Endodermal cell (in vitro differentiated cells): ENCODE data around the gene ZNF385A. TPM values are rescaled to one million over a fixed set of nuclear protein-coding genes. Genes with fewer than 3 reads are reported as not detected.

Experiments
- DNase-seq: peaks from one replicate; pipeline ENCODE4 v3.0.0-alpha.2; 2017
- H3K27ac ChIP-seq: 2 replicates; pipeline ENCODE4 v1.5.1; 2013; ENCODE audit warnings: mild to moderate bottlenecking, low read depth, low read length, moderate library complexity
- H3K27me3 ChIP-seq: 2 replicates; pipeline ENCODE4 v1.6.1; 2013; ENCODE audit warnings: mild to moderate bottlenecking, low read length, moderate library complexity; ENCODE audit not compliant: insufficient read depth, control insufficient read depth, poor library complexity, severe bottlenecking
- H3K36me3 ChIP-seq: 2 replicates; pipeline ENCODE4 v1.7.0; 2013; ENCODE audit warnings: mild to moderate bottlenecking, low read length, moderate library complexity; ENCODE audit not compliant: control insufficient read depth, insufficient read depth
- H3K4me1 ChIP-seq: one replicate; pipeline ENCODE4 v1.7.0; 2013; ENCODE audit warnings: low read length; ENCODE audit not compliant: control insufficient read depth, insufficient read depth
- H3K4me3 ChIP-seq: 2 replicates; pipeline ENCODE4 v1.5.1; 2013; ENCODE audit warnings: mild to moderate bottlenecking, low read length, moderate library complexity
- H3K9ac ChIP-seq: 2 replicates; pipeline ENCODE4 v1.6.1; 2013; ENCODE audit warnings: mild to moderate bottlenecking, low read length, moderate library complexity; ENCODE audit not compliant: poor library complexity, severe bottlenecking; ENCODE audit errors: extremely low read depth
- H3K9me3 ChIP-seq: 2 replicates; pipeline ENCODE4 v1.6.1; 2013; ENCODE audit warnings: mild to moderate bottlenecking, low read length, moderate library complexity; ENCODE audit not compliant: control insufficient read depth
- H3K27ac Mint-ChIP-seq: 2 replicates; pipeline ENCODE4 v1.8.0; 2020; ENCODE audit warnings: mixed read lengths
- H3K27me3 Mint-ChIP-seq: 2 replicates; pipeline ENCODE4 v1.8.0; 2021; ENCODE audit warnings: mild to moderate bottlenecking, mixed read lengths; ENCODE audit not compliant: insufficient read depth
- H3K36me3 Mint-ChIP-seq: 2 replicates; pipeline ENCODE4 v1.8.0; 2020; ENCODE audit warnings: low read depth, mixed read lengths
- H3K4me1 Mint-ChIP-seq: 2 replicates; pipeline ENCODE4 v1.8.0; 2020; ENCODE audit warnings: mixed read lengths
- H3K4me3 Mint-ChIP-seq: 2 replicates; pipeline ENCODE4 v1.8.0; 2020; ENCODE audit warnings: mild to moderate bottlenecking, moderate library complexity, mixed read lengths
- H3K9me3 Mint-ChIP-seq: 2 replicates; pipeline ENCODE4 v1.8.0; 2020; ENCODE audit warnings: mild to moderate bottlenecking, mixed read lengths
- WGBS, 2 experiments: methylation state at CpG; one replicate each; pipeline versions ENCODE4 v1.1.5 to v1.1.7; 2013; ENCODE audit warnings: missing lambda C conversion rate in 2 of 2, mixed read lengths in 1 of 2; ENCODE audit not compliant: insufficient coverage in 1 of 2, insufficient read length in 1 of 2; 5-methylcytosine and 5-hydroxymethylcytosine counted together
- total RNA-seq, 2 donors: library from RNA; stranded (reverse); fragmentation: NEBNext Ultra II Directional in 1 of 2; extraction: Animal tissue kit (Norgen Biotek cat#: 25700) in 1 of 2; gene quantifications; 2 replicates in 1 of 2; 3 replicates in 1 of 2; pipeline ENCODE4 v1.2.1, GENCODE V29; 2021
- TF ChIP-seq, protein P1 (sequence below): fragments of 200-600 bp; sonication (generic); conservative IDR thresholded peaks from 2 replicates; pipeline ENCODE4 v1.5.0; 2021; ENCODE audit warnings: antibody characterized with exemption, mild to moderate bottlenecking

Gene ZNF385A
- total RNA-seq, 2 donors from 2014 or later, result 10.5 to 16.3 TPM

DNA sequence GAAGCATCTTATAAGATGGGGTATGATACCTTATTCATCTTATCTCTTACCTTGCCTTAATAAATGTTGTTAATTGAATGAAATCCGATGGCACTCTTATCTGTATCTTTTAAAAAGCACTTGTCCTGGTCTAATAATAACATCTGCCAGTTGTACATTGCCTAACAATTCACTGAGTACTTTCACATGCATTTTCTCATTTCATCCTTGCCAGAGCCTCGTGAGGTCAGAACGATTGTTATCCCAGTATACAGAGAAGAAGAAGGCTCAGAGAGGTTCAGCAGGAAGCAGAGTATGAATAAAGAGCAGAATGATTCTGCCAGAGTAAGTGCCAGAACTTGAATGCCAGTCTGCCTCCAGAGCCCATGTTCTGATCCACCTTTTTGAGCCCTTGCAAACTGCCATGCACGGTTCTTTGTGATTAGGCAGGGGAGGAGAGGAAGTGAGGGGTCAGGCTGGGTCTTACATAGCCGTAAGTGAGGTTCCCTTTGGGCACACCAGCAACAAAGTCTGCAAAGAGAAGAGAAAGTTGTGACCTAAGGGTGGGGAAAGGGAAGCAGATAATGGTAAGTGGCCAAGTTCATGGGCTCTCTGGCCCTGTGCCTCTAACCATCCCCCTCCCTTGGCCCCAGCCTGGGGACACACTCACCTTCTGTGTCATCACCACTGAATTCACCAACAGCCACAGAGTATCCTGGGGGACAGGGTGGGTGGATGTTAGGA, 22.8 kb upstream of the ZNF385A start:
- TF ChIP-seq, protein P1, sequence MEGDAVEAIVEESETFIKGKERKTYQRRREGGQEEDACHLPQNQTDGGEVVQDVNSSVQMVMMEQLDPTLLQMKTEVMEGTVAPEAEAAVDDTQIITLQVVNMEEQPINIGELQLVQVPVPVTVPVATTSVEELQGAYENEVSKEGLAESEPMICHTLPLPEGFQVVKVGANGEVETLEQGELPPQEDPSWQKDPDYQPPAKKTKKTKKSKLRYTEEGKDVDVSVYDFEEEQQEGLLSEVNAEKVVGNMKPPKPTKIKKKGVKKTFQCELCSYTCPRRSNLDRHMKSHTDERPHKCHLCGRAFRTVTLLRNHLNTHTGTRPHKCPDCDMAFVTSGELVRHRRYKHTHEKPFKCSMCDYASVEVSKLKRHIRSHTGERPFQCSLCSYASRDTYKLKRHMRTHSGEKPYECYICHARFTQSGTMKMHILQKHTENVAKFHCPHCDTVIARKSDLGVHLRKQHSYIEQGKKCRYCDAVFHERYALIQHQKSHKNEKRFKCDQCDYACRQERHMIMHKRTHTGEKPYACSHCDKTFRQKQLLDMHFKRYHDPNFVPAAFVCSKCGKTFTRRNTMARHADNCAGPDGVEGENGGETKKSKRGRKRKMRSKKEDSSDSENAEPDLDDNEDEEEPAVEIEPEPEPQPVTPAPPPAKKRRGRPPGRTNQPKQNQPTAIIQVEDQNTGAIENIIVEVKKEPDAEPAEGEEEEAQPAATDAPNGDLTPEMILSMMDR, result no peak
- H3K36me3 ChIP-seq, result peaks cover 91% of the 10 kb centered on the region
- H3K4me1 ChIP-seq, result peaks cover 3% of the 10 kb centered on the region
- H3K27ac ChIP-seq, result no peak overlapping the region
- WGBS, 2 experiments, result 89 to 97% methylated on average over 3 to 5 of the region's 5 CpGs
- H3K9me3 ChIP-seq, result no peaks in the 10 kb centered on the region
- no peak overlapping the region for H3K9ac ChIP-seq
- H3K36me3 Mint-ChIP-seq, result peaks cover 81% of the 10 kb centered on the region
- no peak overlapping the region for H3K4me3 Mint-ChIP-seq
- H3K27me3 ChIP-seq, result no peaks in the 10 kb centered on the region
- DNase-seq, result no peak
- no peaks in the 10 kb centered on the region for H3K9me3 Mint-ChIP-seq
- H3K27me3 Mint-ChIP-seq, result no peaks in the 10 kb centered on the region
- H3K4me3 ChIP-seq, result no peak overlapping the region
- peaks cover 6% of the 10 kb centered on the region for H3K4me1 Mint-ChIP-seq
- H3K27ac Mint-ChIP-seq, result no peak overlapping the region

DNA sequence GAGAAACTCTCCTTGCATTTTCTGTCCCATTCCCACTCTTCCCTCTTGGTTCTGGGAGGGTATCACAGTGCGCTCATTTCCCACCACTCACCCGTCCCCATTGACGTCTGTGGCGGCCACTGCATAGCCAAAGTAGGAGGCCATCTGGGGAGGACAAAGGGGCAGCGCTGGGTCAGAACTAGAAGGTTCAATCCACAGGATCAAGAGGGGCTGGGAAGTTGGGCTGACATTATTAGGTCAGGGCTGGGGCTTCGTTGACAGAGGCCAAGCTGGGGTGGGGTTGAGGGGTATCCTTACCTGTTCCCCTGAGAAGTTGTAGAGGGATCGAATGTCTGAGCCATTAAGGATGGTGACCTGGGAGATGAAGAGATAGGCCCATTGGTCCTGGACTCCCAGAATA, 21.0 kb upstream of the ZNF385A start:
- Histone ChIP-seq H3K36me3 (peaks cover 92% of the 10 kb centered on the region), H3K9ac (no peak overlapping the region), H3K27ac (no peak overlapping the region), H3K4me1 (peaks cover 3% of the 10 kb centered on the region), H3K27me3 (no peaks in the 10 kb centered on the region), H3K4me3 (no peak overlapping the region), H3K9me3 (no peaks in the 10 kb centered on the region)
- H3K36me3 Mint-ChIP-seq, result peaks cover 88% of the 10 kb centered on the region
- TF ChIP-seq, protein P1, result no peak
- H3K27me3 Mint-ChIP-seq, result no peaks in the 10 kb centered on the region
- H3K4me3 Mint-ChIP-seq, result no peak overlapping the region
- no peak overlapping the region for H3K27ac Mint-ChIP-seq
- DNase-seq, result no peak
- WGBS, 2 experiments, result 94% methylated on average over 7 of the region's 7 CpGs; no CpG with 5 or more reads in 1 of the 2 experiments
- H3K9me3 Mint-ChIP-seq, result no peaks in the 10 kb centered on the region
- H3K4me1 Mint-ChIP-seq, result peaks cover 6% of the 10 kb centered on the region

DNA sequence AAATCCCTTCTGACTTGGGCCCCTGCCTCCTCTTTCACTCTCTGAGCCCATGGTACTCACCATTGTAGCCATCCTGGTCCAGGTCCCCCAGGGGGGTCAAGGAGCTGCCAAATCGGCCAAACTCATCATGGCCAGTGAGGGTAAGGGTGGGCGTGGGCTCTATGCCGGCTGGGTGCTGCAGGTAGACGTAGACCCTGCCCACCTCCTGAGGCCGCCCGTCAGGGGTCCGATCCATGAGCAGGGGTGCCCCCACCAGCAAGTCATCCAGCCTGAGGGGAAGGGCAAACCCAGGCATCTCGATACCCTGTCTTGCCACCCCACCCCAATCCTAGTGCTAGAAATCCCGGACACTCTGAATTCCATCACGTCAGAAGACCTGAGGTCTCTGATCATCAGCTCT, 20.6 kb upstream of the ZNF385A start:
- peaks cover 87% of the 10 kb centered on the region for H3K36me3 Mint-ChIP-seq
- no peaks in the 10 kb centered on the region for H3K27me3 ChIP-seq
- no peak overlapping the region for H3K4me3 ChIP-seq
- no peak overlapping the region for H3K27ac ChIP-seq
- H3K4me1 ChIP-seq, result peaks cover 3% of the 10 kb centered on the region
- H3K36me3 ChIP-seq, result peaks cover 92% of the 10 kb centered on the region
- H3K9me3 Mint-ChIP-seq, result no peaks in the 10 kb centered on the region
- 93 to 94% methylated on average over 7 to 10 of the region's 10 CpGs for WGBS, 2 experiments
- H3K4me1 Mint-ChIP-seq, result peaks cover 6% of the 10 kb centered on the region
- TF ChIP-seq, protein P1, result no peak
- no peaks in the 10 kb centered on the region for H3K9me3 ChIP-seq
- H3K9ac ChIP-seq, result no peak overlapping the region
- no peak for DNase-seq
- no peaks in the 10 kb centered on the region for H3K27me3 Mint-ChIP-seq
- no peak overlapping the region for H3K27ac Mint-ChIP-seq
- H3K4me3 Mint-ChIP-seq, result no peak overlapping the region
